HL-60/S4 (cell line): ENCODE data around the gene ARHGAP8.

Experiments
- in situ Hi-C: fragments of 300-500 bp; cut with MboI; formaldehyde crosslinking; loops from 2 replicates; pipeline ENCODE4 v1.14.3; 2022; ENCODE audit warnings: low sequenced_read_pairs

The ARHGAP8 gene

DNA sequence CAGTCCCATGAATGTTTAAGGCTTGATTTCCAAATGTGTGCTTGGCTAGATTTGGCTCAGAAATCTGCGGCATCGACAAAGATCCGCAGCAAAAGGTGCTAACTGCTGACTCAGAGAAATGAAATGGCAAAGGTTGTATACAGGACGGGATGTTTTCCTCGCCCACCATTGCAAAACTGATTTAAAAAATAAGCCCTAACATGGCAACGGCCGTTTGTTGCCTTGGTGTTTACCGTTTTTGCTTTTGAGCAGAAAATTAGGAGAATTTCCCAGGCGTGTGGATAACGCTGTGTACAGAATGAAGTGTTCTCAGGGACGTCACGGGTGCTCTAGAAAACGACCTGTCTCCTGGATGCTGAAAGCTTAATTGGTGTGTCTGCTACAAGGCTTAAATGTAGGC, 70.2 kb downstream of the ARHGAP8 start:
- in situ Hi-C loops, result no loop called here

DNA sequence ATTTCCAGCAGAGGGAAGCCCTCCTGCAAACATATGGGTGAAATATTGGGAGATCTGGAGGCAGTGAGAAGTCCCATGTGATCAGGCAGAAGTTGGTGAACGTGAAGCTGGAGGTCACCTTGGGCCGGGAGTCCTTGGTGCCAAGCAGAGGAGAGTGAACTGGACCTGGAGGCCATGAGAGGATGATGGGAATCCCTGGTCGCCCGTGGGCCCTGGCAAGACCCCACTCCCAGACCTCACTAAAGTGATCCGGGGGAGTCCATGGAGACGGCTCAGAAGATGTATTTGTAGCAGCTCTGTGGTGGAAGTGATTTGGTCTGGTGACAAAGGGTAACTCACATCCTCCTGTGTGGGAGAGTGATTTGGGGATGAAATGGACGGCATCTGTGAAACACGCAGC, 71.0 kb downstream of the ARHGAP8 start:
- in situ Hi-C loops, result no loop called here

DNA sequence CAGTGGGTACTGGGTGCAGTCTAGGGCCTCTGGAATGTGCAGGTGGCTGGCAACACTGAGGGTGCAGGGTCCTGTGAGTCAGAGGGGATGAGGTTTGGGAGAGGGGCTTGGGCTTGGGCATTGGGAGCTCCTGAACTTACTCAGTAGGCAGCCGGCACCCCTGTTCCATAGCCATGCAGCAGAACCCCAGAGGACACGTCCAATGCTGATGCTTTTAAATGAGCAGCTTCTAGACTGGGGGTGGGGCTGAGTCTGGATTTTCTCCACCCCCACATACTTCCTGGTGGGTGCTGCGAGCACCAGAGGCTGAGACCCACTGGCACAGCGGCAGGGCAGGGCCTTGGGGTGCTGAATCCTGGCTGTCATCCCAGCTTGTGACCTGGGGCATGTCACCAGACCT, 71.4 kb downstream of the ARHGAP8 start:
- in situ Hi-C loops, result no loop called here

DNA sequence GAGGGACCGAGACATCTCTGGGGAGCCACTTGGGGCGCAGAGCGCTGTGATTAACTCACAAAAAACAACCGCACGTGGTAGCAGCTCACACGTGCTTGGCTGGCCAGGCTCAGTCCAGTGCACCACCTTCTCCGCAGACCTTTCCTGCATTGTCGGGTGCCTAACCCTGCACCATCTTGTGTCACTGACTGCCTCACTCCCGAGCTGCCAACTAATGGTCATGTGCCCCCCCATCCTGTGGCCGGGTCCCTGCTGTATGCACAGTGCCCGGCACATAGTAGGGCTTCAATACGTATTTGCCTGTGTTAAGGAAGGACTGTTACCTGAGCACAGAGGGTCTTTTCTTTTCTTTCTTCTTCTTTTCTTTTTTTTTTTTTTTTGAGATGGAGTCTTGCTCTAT, 71.9 kb downstream of the ARHGAP8 start:
- in situ Hi-C loops, result no loop called here

DNA sequence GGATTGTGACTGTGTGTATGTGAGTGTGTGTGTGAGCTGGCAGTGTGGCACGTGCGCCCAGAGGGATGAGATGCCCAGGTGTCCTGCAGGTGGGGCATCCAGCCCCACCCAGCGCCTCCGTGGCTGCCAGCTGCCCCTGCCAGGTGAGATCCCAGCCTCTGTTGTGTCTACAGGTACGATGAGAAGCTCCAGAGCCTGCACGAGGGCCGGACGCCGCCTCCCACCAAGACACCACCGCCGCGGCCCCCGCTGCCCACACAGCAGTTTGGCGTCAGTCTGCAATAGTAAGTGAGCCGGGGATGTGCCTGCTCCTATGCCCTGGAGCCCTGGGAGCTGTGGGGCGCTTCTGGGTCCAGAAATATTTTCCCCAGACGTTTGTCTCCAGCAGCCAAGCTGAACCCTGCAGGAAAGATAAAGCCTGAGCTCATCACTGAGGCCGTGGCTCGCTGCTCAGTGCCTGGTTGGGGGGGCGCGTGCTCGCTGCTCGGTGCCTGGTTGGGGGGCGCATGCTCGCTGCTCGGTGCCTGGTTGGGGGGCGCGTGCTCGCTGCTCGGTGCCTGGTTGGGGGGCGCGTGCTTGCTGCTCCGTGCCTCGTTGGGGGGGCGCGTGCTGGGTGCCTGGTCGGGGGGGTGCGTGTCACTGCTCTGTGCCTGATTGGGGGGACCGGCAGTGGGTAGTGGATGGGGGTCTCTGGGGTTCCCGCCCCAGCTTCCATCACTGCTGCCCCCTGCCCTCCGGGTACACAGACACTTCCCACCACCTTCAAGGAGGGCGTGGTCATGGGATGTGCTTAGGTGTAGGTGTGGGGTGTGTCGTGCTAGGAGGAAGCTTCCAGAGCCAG, 73.2 kb downstream of the ARHGAP8 start:
- in situ Hi-C loops, result no loop called here

DNA sequence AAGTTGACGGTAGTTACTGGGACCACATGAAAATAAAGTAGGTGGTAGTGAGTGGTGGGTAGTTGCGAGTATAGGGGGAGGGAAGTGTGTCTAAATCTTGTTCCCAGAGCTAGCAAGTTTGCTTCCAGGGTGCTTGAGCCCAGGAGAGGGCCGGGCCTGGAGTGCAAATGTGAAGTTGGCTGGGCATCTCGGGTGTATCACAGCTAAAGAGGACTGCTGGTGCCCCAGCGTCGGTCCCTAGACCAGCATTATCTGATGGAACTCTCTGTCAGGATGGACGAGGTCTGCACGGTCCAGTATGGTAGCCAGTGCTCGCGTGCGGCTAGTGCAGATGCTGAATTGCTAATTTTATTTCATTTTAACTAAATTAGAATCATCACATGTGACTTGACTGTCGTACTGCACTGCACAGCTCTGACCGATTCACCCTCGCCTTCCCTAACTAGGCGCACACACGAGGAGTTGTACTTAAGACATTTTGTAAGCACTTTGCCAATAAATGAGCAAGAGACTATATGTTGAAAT, 75.4 kb downstream of the ARHGAP8 start:
- in situ Hi-C loops, result no loop called here

DNA sequence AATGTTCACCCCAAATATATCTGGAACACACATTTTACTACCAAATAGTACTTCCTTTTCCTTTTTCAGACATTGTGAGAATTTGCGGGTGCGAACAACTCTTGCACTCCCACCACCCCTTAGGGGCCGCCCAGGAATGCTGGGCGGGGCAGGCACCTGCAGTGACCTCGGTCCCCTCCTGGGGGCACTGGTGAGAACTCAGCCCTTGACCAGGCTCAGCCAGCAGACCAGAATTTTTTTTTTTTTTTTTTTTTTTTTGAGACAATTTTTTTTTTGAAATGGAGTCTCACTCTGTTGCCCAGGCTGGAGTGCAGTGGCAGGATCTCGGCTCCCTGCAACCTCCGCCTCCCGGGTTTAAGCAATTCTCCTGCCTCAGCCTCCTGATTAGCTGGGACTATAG, 75.8 kb downstream of the ARHGAP8 start:
- in situ Hi-C loops, result no loop called here

DNA sequence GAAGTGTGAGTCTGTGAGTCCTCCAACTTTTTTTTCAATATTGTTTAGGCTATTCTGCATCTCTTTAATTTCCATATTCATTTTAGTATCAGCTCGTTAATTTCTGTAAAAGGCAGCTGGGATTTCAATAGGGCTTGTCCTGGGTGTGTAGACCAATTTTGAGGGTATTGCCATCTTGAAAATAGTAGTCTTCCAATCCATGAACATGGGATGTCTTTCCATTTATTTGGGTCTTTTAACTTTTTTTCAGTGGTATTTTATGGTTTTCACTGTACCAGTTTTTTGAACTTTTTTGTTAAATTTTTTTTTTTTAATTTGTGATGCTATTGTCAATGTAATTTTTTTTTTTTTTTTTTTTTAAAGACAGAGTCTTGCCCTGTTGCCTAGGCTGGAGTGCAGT, 79.5 kb downstream of the ARHGAP8 start:
- in situ Hi-C loops, result no loop called here

DNA sequence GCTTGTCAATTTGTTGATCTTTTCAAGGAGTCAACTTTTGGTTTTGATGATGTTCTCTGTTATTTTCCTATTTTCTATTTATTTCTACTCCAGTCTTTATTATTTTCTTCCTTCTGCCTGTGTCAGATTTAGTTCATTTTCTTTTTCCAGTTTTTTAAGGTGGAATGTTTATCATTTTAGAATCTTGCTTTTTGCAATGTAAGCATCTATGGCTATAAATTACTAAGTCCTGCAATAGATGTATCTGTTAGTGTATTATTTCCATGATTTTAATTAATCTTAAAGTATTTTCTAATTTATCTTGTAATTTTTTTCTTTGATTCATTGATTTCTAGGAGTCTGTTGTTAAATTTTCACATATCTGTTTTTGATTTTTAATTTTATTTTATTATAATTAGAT, 81.7 kb downstream of the ARHGAP8 start:
- in situ Hi-C loops, result no loop called here

DNA sequence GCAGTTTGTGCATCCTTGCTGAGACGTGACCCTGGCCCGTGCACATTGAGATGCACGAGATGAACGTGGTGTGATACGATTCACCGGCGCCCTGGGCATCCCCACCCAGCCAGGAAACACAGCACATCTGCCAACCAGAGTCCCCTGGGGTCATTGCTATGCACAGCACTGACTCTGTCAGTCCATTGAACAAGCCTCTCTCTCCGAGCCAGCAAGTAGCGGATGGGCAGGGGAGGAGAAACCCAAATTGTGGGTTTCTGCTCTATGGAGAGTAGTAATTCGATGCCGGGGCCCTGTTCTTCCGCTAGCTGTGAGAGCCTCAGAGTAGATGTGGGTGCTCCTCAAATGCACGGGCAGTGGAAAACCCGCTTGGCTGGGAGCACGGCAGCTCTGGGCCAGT, 85.1 kb downstream of the ARHGAP8 start:
- in situ Hi-C loops, result no loop called here

DNA sequence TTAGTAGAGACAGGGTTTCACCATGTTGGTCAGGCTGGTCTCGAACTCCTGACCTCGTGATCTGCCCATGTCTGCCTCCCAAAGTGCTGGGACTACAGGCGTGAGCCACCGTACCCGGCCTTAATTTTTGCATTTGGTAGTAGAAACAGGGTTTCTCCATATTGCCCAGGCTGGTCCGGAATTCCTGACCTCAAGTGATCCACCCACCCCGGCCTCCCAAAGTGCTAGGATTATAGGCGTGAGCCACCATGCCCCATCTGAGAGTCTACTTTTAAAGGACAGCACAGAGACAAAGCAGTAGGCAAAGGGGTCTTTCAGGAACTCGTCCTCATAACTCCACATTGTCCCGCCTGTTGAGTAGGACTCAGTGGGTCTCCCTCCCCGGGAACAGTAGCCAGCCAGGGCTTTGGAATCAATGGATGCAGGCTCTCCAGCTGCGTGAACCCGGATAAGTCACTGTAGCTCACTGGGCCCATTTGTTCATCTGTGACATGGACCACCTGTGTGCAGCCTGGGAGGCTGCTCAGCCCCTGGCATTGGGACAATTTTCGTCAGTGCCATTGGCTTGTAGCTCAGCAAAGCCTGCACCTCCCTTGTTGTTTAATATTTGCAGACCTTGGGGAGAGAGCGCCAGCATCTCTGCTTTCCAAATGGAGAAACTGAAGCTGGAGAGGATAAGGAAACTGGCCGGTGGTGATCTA, 86.1 kb downstream of the ARHGAP8 start:
- in situ Hi-C loops, result no loop called here

DNA sequence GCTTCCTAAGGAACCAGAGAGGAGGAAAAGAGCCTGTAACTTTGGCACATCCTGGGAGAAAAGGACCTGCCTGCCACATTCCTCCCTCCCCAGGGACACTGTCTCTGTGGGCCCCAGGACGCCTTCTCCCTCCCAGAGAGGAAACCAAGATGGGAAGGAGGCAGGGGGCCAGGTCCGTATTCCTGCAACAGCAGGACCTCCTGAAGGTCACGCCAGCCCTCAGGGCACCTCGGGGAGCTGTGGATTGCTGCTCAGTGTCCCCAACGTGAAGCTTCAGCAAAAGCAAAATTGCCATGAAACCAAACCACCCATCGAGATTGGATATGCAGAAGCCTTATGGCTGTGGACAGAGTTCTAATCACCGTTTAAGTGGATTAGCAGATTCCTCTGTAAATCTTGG, 86.7 kb downstream of the ARHGAP8 start:
- in situ Hi-C loops, result no loop called here

DNA sequence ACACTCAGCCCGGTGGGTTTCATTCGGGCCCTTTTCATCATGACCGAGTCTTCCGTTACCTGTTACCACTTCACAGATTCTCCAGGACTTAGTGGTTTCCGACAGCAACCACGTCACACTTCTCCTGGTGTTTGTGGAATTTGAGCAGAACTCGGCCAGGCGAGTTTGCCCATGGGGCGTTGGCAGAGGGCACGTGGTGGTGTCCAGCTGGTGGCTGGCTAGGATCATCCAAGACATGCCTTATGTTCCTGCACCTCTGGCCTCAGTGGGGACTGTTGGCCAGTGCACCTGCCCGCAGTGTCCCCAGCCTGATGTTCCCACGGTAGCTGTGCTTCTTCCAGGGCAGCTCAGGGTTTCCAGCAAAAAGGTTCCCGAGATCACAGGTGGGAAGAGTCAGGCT, 87.3 kb downstream of the ARHGAP8 start:
- in situ Hi-C loops, result no loop called here

DNA sequence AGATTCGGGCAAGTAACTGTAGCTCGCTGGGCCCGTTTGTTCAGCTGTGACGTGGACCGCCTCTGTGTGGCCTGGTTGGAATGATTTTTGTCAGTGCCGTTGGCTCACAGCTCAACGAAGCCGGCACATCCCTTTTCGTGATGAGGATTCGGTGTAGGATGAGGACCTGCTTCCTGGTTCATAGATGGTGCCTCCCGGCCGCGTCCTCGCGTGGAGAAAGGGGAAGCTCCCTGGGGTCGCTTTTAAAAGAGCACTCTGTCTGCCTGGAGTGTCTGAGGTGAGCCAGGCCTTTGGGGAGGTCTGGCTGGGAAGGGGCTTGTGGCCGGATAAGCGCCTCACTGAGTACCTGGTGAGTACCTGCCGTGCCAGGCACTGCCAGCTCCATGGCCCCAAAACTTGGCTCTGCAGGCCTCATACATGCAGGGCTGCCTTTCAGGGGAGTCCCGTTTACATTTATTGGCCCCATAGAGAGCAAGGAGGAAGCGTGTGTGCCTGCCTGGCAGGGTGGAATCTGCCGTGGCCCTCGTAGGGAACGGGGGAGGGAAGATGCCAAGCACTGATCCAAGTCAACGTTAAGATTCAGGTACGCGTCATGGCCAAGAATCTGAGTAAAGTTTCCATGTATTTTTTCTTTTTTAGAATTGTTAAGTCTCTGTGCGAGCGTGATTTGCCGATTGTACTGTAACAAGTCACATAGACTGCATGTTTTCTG, 88.4 kb downstream of the ARHGAP8 start:
- in situ Hi-C loops, result no loop called here

DNA sequence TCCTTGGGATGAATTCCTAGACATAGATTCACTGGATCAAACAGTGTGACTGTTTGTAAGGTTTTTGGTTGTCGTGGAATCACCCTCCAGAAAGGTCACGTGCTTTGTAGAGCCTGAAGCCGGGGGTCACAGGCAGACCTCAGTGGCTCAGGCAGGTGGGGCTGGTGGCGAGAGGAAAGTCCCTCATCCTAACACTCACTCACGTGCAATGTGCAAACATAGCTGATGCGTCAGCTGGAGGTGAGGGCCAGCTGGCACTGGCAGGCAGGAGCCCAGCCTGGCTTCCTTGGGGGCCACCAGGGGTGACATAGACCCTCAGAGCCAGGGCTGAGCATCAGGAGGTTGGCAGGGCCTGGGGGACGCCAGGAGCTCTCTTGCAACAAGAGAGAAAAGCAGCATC, 90.0 kb downstream of the ARHGAP8 start:
- in situ Hi-C loops, result no loop called here

DNA sequence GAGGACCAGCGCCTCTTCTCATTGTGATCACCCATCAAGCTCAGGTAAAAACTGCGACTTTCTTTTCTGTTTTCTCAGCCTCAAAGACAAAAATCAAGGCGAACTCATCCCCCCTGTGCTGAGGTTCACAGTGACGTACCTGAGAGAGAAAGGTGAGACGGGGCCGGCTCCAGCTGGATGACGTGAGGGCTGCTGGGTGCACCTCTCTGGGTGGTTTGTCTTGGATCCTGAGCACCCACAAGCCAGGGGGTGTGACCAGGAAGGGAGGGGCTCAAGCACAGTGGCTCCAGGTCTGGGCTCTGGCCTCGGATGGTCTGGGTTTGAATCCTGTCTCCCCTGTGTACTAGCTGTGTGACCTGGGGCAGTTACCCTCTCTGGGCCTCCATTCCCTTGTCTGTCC, 92.8 kb downstream of the ARHGAP8 start:
- in situ Hi-C loops, result no loop called here

DNA sequence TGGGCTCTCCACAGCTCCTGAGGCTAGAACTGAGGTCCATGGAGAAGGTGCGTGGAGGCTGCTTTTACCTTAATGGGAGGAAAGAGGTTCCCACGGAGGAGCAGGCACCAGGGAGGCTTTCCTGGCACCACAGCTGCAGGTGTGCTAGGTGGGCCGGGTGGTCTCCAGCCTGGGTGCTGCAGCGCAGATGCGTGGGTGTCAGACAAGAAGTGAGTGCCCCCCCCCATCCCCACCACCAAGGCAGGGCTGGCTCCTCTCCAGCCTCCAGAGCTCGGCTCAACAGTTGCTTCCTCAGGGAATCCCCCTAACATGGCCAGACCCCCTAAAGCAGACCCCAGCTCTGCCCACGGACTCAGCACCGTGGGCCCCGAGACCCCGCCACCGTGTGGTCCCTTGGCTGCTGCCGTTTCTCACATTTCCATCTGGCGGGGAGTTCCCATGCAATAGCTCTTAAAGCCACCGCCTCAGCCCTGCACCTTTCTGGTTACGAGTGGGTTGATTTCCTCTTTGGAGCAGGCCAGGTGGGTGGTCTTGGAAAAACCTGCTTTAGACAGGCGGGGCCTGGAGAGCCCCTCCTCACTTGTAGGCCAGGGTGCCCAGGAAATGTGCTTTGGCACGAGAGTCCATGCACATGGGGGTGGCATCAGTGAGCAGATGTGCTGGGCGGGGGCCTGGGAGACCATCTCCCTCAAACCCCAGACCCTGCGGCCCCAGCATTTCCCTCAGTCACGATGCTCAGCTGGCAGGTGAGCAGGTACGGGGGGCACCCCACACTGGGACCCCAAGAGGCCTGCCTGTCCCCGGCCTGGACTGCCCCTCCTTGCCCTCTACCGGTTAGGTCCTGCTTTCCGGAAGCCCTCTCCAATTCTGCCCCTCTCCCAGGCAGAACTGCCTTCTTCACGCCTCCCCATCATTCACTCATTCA, 93.7 kb downstream of the ARHGAP8 start:
- in situ Hi-C loops, result no loop called here

DNA sequence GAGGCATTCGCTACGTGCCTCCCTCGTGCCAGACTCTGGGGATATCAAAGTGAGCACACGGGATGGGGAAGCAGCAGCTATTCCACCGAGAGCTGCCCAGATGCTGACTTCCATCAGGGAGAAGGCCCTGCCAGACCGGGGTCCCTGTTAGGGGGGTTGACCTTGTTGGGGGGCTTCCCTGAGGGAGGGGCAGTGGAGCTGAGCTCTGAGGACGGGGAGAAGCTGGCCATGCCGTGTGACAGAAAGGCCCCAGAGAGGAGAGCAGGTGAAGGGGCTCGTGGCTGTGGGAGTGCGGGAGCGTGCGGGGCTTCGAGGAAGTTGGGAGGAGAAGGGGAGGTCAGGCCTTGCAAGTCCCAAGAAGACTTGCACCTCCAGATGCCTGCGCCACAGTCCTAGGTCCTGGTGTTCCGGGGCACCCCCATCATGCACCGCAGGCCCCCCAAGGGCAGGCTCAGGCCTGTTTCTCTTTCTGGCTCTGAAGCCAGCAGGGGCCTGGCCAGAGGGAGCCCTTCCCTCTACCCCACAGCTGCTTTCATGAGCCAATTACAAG, 94.4 kb downstream of the ARHGAP8 start:
- in situ Hi-C loops, result no loop called here

DNA sequence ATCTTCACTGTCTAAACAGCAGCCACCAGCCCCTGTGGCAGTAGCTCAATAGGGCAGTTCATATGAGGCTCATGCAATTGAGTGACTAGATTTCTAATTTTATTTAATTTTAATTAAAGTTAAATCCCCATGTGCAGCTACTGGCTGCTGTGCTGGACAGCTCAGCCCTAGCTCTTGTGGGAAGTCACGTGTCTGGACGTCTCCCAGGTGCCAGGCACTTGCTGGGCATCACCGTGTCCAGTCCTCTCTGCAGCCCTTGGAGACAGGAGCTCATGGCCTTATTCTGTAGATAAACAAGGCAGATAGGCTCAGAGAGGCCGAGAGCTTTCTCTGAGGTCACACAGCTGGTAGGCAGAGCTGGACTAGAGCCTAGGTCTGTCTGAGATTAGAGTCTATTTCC, 95.0 kb downstream of the ARHGAP8 start:
- in situ Hi-C loops, result no loop called here

DNA sequence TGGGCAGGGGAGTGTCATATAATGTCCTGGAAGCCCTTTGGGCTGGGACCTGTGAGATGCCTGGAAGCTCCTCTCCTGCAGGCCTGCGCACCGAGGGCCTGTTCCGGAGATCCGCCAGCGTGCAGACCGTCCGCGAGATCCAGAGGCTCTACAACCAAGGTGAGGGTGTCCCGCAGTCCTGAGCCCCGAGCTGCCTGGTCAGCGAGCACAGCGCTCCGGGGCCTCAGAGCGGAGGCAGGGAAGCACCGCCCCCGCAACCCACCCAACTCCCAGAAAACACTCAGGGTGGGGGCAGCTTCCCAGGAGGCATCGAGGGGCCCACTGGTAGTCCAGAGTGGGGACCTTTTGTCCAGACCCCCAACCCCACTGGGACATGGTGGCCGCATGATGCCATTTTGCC, 95.5 kb downstream of the ARHGAP8 start:
- in situ Hi-C loops, result no loop called here
